ENCODE results near the gene G6PC3. TPM values are rescaled to one million over a fixed set of nuclear protein-coding genes. Genes with fewer than 3 reads are reported as not detected.
A peak's percentile ranks its signal among the peaks of the same experiment; 100 is the strongest.

G6PC3 gene
- total and polyA plus RNA-seq, 10 of the 15 experiments (the other 5 are each of a cell fraction or from before 2014, with no cell fraction given), result 13.0 to 93.7 (median 43.0) TPM

- TF ChIP-seq CEBPZ (IDR thresholded peaks at IDR 0.05; ENCODE audit: low read depth, low read length) (no peak), SPI1 (IDR thresholded peaks at IDR 0.05; ENCODE audit: borderline replicate concordance, insufficient read depth, low read depth, low read length) (no peak), FOS (IDR thresholded peaks at IDR 0.05; ENCODE audit: borderline replicate concordance, extremely low read depth, insufficient read length) (no peak)
- TF ChIP-seq, protein P1, sequence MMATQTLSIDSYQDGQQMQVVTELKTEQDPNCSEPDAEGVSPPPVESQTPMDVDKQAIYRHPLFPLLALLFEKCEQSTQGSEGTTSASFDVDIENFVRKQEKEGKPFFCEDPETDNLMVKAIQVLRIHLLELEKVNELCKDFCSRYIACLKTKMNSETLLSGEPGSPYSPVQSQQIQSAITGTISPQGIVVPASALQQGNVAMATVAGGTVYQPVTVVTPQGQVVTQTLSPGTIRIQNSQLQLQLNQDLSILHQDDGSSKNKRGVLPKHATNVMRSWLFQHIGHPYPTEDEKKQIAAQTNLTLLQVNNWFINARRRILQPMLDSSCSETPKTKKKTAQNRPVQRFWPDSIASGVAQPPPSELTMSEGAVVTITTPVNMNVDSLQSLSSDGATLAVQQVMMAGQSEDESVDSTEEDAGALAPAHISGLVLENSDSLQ (IDR thresholded peaks at IDR 0.05), result no peak
Measured at GRCh38 chr17:44088254-44088653, 17.7 kb downstream of the G6PC3 start (continued).

GRCh38 chr17:44091200-44091997 is 20.9 kb downstream of the G6PC3 start:
- TF ChIP-seq POLR2A (IDR thresholded peaks at IDR 0.05; ENCODE audit: low read depth, low read length), result 0 out of 2 replicates have a peak, but pooled peaks have one; percentile 6
- no peak for TF ChIP-seq BRCA1 (IDR thresholded peaks at IDR 0.05; ENCODE audit: low read depth, low read length)
- 88% methylated on average over 14 of the region's 14 CpGs for WGBS (ENCODE audit: insufficient coverage, insufficient replicate concordance, low lambda C conversion rate, missing lambda C conversion rate)
- no peak overlapping the region for H3K4me3 ChIP-seq
- no peaks in the 10 kb centered on the region for H3K9me3 ChIP-seq (replicated peaks; ENCODE audit: control insufficient read depth, insufficient read depth, low read length)
- no peak for DNase-seq (ENCODE audit: low read depth, low spot score)
- FAIRE-seq, result no peak
- H4K20me1 ChIP-seq (ENCODE audit: control insufficient read depth, insufficient read depth), result no peaks in the 10 kb centered on the region
- in situ Hi-C loops (cut with MboI), result no loop called here
- RAD21 ChIA-PET (ENCODE audit: unreplicated experiment), result interaction anchor here (0.5 kb wide), 1 partner anchor 9 kb away, joined by 3 read pairs; no protein-coding TSS in a partner anchor
- peaks cover 3 to 23% of the 10 kb centered on the region in 2 experiments; a peak in 2 of 4 replicates for H3K36me3 ChIP-seq (ENCODE audit: control insufficient read depth in 2 of 2, insufficient read depth in 2 of 2, low read length in 1 of 2)
- POLR2A ChIA-PET, result interaction anchor here (0.5 kb wide), 1 partner anchor 53 kb away, joined by 3 read pairs; no protein-coding TSS in a partner anchor
- peaks cover 3% of the 10 kb centered on the region; the same call in 1 of the 2 replicates for H3K79me2 ChIP-seq (ENCODE audit: control insufficient read depth, insufficient read depth, low read length)
- H3K9ac ChIP-seq (ENCODE audit: control insufficient read depth, insufficient read depth, low read length), result no peak overlapping the region
- H3K27me3 ChIP-seq (replicated peaks in 1 of 2; ENCODE audit: control insufficient read depth in 2 of 2, insufficient read depth in 2 of 2, low read length in 1 of 2), result no peaks in the 10 kb centered on the region
- ATAC-seq, result no peak
- no peak overlapping the region for H3K27ac ChIP-seq (ENCODE audit: control insufficient read depth, insufficient read depth)
- CTCF ChIA-PET, result interaction anchor here (1.0 kb wide), 1 partner anchor 24 kb away, joined by 3 read pairs; no protein-coding TSS in a partner anchor
- intact Hi-C loops (cut with micrococcal nuclease; ENCODE audit: unreplicated experiment), result no loop called here
- H3K4me1 ChIP-seq (ENCODE audit: control insufficient read depth, insufficient read depth, low read length), result peaks cover 10% of the 10 kb centered on the region
- H3K4me2 ChIP-seq (ENCODE audit: control insufficient read depth, insufficient read depth), result no peak overlapping the region
- BruUV-seq (replicated peaks), result no TSS peak
- SMC1A ChIA-PET (ENCODE audit: uncharacterized antibody, unreplicated experiment), result interaction anchor here (0.7 to 0.9 kb wide), 2 partner anchors 14 to 32 kb away, joined by 3 read pairs; partner anchors contain the start of gene HDAC5
- H2AFZ ChIP-seq (ENCODE audit: control insufficient read depth, low read depth, low read length), result no peak overlapping the region
